ENCODE data around the gene MSL3B.

Gene MSL3B

DNA sequence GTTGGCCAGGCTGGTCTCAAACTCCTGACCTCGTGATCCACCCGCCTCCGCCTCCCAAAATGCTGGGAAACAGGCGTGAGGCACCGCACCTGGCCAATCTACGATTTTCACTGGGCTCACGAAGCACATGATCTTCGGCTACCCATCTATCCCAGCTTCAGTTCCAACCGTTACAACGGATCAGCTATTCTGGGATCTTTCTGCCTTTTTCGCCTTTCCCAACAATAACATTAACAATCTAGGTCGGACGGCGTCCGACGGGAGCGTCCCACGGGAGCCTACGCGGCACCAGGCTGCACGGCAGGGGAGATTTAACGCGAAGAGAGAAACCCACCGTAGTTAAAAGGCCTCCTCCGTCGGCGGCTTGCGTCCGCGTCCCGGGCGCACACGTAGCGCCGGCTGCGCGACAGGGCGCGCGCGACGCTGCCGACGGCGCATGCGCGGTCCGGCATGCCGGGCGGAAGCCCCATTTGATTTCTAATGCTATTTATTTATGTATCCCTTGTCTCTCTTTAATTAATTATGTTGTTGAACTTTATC, at the start of gene MSL3B:
MSL3B (minus strand) TSS at position 394 of the 540 bp plus-strand sequence.
- TF ChIP-seq, protein P1, sequence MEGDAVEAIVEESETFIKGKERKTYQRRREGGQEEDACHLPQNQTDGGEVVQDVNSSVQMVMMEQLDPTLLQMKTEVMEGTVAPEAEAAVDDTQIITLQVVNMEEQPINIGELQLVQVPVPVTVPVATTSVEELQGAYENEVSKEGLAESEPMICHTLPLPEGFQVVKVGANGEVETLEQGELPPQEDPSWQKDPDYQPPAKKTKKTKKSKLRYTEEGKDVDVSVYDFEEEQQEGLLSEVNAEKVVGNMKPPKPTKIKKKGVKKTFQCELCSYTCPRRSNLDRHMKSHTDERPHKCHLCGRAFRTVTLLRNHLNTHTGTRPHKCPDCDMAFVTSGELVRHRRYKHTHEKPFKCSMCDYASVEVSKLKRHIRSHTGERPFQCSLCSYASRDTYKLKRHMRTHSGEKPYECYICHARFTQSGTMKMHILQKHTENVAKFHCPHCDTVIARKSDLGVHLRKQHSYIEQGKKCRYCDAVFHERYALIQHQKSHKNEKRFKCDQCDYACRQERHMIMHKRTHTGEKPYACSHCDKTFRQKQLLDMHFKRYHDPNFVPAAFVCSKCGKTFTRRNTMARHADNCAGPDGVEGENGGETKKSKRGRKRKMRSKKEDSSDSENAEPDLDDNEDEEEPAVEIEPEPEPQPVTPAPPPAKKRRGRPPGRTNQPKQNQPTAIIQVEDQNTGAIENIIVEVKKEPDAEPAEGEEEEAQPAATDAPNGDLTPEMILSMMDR (IDR thresholded peaks at IDR 0.05) = no peak

DNA sequence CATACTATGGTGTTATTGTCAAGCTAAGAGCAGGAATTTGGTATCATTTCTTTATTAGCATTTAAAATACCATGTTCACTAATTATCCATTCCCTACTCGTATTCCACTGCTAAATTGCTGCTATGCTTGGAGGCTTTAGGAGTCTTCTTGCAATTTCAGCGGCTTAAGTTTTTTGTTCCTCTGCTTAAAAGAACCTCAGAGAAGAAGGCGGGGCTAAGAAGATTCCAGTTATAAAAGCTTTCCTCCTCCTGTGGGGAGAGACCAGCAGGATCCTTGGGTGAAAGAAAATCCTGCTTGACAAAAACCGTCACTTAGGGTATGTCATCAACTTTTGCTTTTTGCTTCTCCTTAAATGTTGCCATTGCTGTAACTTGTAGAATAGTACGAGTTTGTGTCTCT, 48.9 kb upstream of the MSL3B start, which contains the start of gene TRPM8:
TRPM8 (plus strand) TSS at position 258 of the 400 bp plus-strand sequence. CDS start 9,165 bp downstream, outside the sequence.
- TF ChIP-seq, protein P1 (IDR thresholded peaks at IDR 0.05) = no peak

DNA sequence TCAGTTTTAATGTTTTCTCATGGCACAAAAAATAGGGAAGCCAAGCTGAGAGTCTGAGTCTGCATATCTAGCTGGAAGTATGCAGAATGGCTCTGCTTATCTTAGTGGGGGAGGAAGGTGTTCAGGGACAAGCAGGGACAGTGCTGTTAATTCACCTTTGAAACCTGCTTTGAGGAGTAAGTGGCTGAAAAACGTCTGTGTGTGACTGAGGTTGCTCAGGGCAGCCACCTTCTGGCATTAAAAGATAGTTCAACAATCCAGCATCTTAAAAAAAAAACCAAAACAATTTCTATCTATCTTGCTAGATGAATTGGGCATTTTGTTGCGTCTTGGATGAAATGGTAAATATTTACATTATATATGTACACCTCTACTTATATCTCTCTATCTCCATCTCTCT, 46.9 kb upstream of the MSL3B start:
- TF ChIP-seq, protein P1 (IDR thresholded peaks at IDR 0.05) = peak; percentile 44; the same call in 1 of the 2 replicates

DNA sequence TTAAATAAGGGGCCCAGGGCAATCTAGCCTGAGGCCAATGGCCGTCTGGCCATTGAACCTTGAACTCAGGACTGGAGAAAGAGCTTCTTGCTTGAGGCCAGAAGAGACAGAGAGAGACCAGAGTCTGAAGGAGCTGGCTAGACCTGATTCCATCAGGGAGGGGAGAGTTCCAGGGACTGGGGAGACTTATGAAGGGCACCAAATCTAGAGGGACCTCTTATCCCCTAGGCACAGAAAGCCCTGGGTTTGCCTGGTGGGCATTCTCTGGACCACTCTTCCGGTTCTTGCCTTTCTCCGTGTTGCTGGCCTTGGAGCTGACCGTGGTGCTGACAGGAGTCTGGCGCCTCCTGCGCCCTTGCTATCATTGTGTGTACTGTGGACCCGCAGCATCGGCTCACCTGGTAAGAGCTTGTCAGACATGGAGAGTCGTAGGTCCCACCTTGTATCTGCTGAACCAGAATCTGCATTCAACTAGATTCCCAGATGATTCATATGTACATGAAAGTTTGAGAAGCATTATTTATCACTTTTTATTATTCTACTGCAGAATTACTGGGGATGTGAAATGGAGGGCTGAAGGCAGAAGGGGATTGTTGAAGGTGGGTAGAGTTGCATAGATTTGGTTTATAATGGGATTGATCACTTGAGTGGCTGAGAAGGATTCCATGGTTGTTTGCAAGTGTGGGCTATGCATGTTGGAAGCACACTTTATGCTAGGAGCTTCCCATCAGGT, 44.7 kb upstream of the MSL3B start:
- TF ChIP-seq, protein P1 (IDR thresholded peaks at IDR 0.05) = no peak

DNA sequence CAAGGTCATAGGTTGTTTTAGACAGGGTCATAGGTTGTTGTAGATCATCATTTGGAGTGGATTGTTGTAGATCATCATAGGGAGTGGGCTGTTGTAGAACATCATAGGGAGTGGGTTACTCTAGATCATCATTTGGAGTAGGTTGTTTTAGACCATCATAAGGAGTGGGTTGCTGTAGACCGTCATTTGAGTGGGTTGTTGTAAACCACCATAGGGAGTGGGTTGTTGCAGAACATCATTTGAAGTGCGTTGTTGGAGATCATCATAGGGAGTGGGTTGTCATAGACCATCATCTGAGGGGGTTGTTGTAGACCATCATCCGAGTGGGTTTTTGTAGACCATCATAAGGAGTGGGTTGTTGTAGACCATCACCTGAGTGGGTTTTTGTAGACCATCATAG, 39.4 kb upstream of the MSL3B start:
- TF ChIP-seq, protein P1 (IDR thresholded peaks at IDR 0.05) = no peak

DNA sequence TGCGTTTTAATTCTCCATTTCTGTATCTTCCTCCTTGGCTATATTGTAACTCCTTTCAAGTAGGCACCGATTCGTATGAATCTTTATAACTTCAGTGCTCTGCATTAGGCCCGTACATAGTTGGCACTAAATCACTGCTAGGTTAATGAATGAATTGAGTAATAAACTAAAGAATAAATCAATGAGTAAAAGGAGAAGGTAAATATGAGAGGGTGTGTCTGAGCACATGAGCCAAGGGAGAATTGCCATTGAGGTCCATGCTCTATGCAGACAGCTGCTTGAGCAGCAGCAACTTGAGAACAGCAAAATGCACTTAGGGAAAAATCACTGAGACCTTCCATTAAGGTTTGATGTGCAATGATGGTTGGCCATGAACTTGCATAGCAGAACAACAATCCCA, 37.8 kb upstream of the MSL3B start:
- TF ChIP-seq, protein P1 (IDR thresholded peaks at IDR 0.05) = no peak

DNA sequence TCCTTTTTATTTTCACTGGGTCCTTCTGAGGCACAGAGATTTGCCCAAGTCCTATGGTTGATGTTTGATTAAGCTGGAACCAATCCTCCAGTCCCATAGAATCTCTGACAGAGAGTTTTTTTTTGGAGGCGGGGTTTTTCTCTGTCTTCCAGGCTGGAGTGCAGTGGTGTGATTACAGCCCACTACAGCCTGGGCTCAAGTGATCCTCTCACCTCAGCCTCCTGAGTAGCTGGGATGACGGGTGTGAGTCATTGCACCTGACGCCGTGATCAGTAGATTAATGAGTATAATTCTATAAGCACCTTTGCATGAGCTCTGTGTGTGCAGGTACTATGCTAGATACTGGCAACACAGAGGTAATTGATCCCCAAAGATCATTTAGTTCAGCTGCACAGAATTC, 33.7 kb upstream of the MSL3B start:
- TF ChIP-seq, protein P1 (IDR thresholded peaks at IDR 0.05) = no peak

All from LNCAP (cell line).